Astrocyte (in vitro differentiated cells and primary cell): ENCODE data around the gene KIF24. TPM values are rescaled to one million over a fixed set of nuclear protein-coding genes. Genes with fewer than 3 reads are reported as not detected.

Experiments used
- DNase-seq: peaks from one replicate; pipeline ENCODE4 v3.0.0-alpha.2; 2010; ENCODE audit warnings: low read depth
- FAIRE-seq: peaks from 2 replicates; lab custom pipeline; 2011; peaks lifted over from hg19 to GRCh38; lab: Jason Lieb, UNC
- H2AFZ ChIP-seq: 2 replicates; pipeline ENCODE4 v1.6.0; 2012; ENCODE audit warnings: low read depth, low read length, inconsistent platforms
- H3K27ac ChIP-seq: 2 replicates; pipeline ENCODE4 v1.5.1; 2011; ENCODE audit warnings: low read depth, low read length, inconsistent platforms
- H3K27me3 ChIP-seq: 2 replicates; pipeline ENCODE4 v1.6.0; 2011; ENCODE audit warnings: low read length, inconsistent platforms; ENCODE audit not compliant: insufficient read depth
- H3K36me3 ChIP-seq: 2 replicates; pipeline ENCODE4 v1.5.1; 2011; ENCODE audit warnings: low read length, inconsistent platforms; ENCODE audit not compliant: insufficient read depth
- H3K4me1 ChIP-seq: 2 replicates; pipeline ENCODE4 v1.5.1; 2011; ENCODE audit warnings: low read length, inconsistent platforms; ENCODE audit not compliant: insufficient read depth
- H3K4me2 ChIP-seq: 2 replicates; pipeline ENCODE4 v1.6.0; 2012; ENCODE audit warnings: low read length, inconsistent platforms
- H3K4me3 ChIP-seq: 2 replicates; pipeline ENCODE4 v1.5.1; 2011; ENCODE audit warnings: low read depth, mild to moderate bottlenecking, low read length, inconsistent platforms; ENCODE audit not compliant: insufficient read depth
- H3K79me2 ChIP-seq: 2 replicates; pipeline ENCODE4 v1.6.0; 2012; ENCODE audit warnings: mild to moderate bottlenecking, low read length, inconsistent platforms; ENCODE audit not compliant: insufficient read depth
- H3K9ac ChIP-seq: 2 replicates; pipeline ENCODE4 v1.6.0; 2012; ENCODE audit warnings: mild to moderate bottlenecking, low read length, inconsistent platforms
- H3K9me3 ChIP-seq: 2 replicates; pipeline ENCODE4 v1.5.1; 2012; ENCODE audit warnings: low read depth, mild to moderate bottlenecking, low read length, inconsistent platforms; ENCODE audit not compliant: insufficient read depth
- H4K20me1 ChIP-seq: 2 replicates; pipeline ENCODE4 v1.6.0; 2012; ENCODE audit warnings: low read length, inconsistent platforms; ENCODE audit not compliant: insufficient read depth
- H3K27ac Mint-ChIP-seq: one replicate; pipeline ENCODE4 v1.8.0; 2021; ENCODE audit warnings: mild to moderate bottlenecking, mixed read lengths; ENCODE audit not compliant: unreplicated experiment
- H3K27me3 Mint-ChIP-seq: one replicate; pipeline ENCODE4 v1.8.0; 2021; ENCODE audit warnings: low read depth, mixed read lengths; ENCODE audit not compliant: unreplicated experiment
- H3K36me3 Mint-ChIP-seq: one replicate; pipeline ENCODE4 v1.8.0; 2021; ENCODE audit warnings: low read depth, mixed read lengths; ENCODE audit not compliant: unreplicated experiment
- H3K4me1 Mint-ChIP-seq: one replicate; pipeline ENCODE4 v1.8.0; 2021; ENCODE audit warnings: low read depth, mixed read lengths; ENCODE audit not compliant: unreplicated experiment
- H3K4me3 Mint-ChIP-seq: one replicate; pipeline ENCODE4 v1.8.0; 2021; ENCODE audit warnings: mild to moderate bottlenecking, moderate library complexity, mixed read lengths; ENCODE audit not compliant: unreplicated experiment
- H3K9me3 Mint-ChIP-seq: one replicate; pipeline ENCODE4 v1.8.0; 2021; ENCODE audit warnings: mild to moderate bottlenecking, mixed read lengths; ENCODE audit not compliant: unreplicated experiment
- CTCF ChIP-seq: IDR thresholded peaks from 2 replicates; pipeline ENCODE4 v1.5.1; 2011; ENCODE audit warnings: low read depth, mild to moderate bottlenecking, inconsistent platforms, low read length, moderate library complexity; ENCODE audit not compliant: insufficient read depth
- EZH2 ChIP-seq: IDR thresholded peaks from 2 replicates; pipeline ENCODE4 v1.6.1; 2012; ENCODE audit warnings: mild to moderate bottlenecking, low read length, inconsistent platforms; ENCODE audit not compliant: insufficient read depth
- total RNA-seq: library from RNA; stranded (reverse); gene quantifications from 2 replicates; pipeline ENCODE4 v1.2.1, GENCODE V29; 2021

The KIF24 gene
- total RNA-seq, 1 donor from 2014 or later, result 0.86 TPM

GRCh38 chr9:34333836-34334235 lies 4.8 kb upstream of the KIF24 start:
- H3K36me3 ChIP-seq, result peaks cover 5% of the 10 kb centered on the region
- H3K27me3 Mint-ChIP-seq, result no peaks in the 10 kb centered on the region

GRCh38 chr9:34332076-34332964 lies 3.3 kb upstream of the KIF24 start:
- no peak overlapping the region for H2AFZ ChIP-seq
- no peaks in the 10 kb centered on the region for H3K27me3 ChIP-seq
- no peak overlapping the region for H3K4me3 ChIP-seq
- no peak overlapping the region for H3K27ac ChIP-seq
- Mint-ChIP-seq H3K4me3 (peak overlapping the region; percentile 60), H3K4me1 (peaks cover 18% of the 10 kb centered on the region), H3K27ac (no peak overlapping the region), H3K36me3 (peaks cover 5% of the 10 kb centered on the region), H3K27me3 (no peaks in the 10 kb centered on the region), H3K9me3 (no peaks in the 10 kb centered on the region)
- H4K20me1 ChIP-seq, result peaks cover 39% of the 10 kb centered on the region
- H3K4me2 ChIP-seq, result no peak overlapping the region
- H3K79me2 ChIP-seq, result peaks cover 57% of the 10 kb centered on the region
- H3K9ac ChIP-seq, result peak overlapping the region; percentile 1
- TF ChIP-seq EZH2, result no peak
- peak; percentile 59 for TF ChIP-seq CTCF
- DNase-seq, result peak; percentile 24
- H3K4me1 ChIP-seq, result peaks cover 8% of the 10 kb centered on the region
- no peaks in the 10 kb centered on the region for H3K36me3 ChIP-seq
- H3K9me3 ChIP-seq, result no peaks in the 10 kb centered on the region
- FAIRE-seq, result peak; percentile 26

More at GRCh38 chr9:34333836-34334235, 4.8 kb upstream of the KIF24 start:
- Histone ChIP-seq H2AFZ (no peak overlapping the region), H3K27me3 (no peaks in the 10 kb centered on the region), H3K79me2 (peaks cover 48% of the 10 kb centered on the region), H3K4me2 (no peak overlapping the region), H3K27ac (no peak overlapping the region), H3K4me3 (no peak overlapping the region), H3K4me1 (no peaks in the 10 kb centered on the region), H4K20me1 (peaks cover 49% of the 10 kb centered on the region), H3K9ac (no peak overlapping the region), H3K9me3 (no peaks in the 10 kb centered on the region)
- Mint-ChIP-seq H3K4me3 (no peak overlapping the region), H3K36me3 (peaks cover 7% of the 10 kb centered on the region), H3K9me3 (no peaks in the 10 kb centered on the region), H3K4me1 (peaks cover 16% of the 10 kb centered on the region), H3K27ac (no peak overlapping the region)
- no peak for TF ChIP-seq CTCF
- DNase-seq (no peak), FAIRE-seq (no peak)

- peaks cover 8% of the 10 kb centered on the region for H3K4me1 ChIP-seq
- no peaks in the 10 kb centered on the region for H3K36me3 ChIP-seq
- no peaks in the 10 kb centered on the region for H3K27me3 ChIP-seq
- H3K4me3 Mint-ChIP-seq, result peak overlapping the region; percentile 71
- DNase-seq, result no peak
- H3K9me3 Mint-ChIP-seq, result no peaks in the 10 kb centered on the region
- H3K27me3 Mint-ChIP-seq, result no peaks in the 10 kb centered on the region
- H3K4me2 ChIP-seq, result no peak overlapping the region
- H3K27ac Mint-ChIP-seq, result no peak overlapping the region
- no peak for FAIRE-seq
- H4K20me1 ChIP-seq, result peaks cover 36% of the 10 kb centered on the region
- no peaks in the 10 kb centered on the region for H3K9me3 ChIP-seq
- H3K27ac ChIP-seq, result no peak overlapping the region
- H2AFZ ChIP-seq, result no peak overlapping the region
- H3K4me1 Mint-ChIP-seq, result peaks cover 18% of the 10 kb centered on the region
- H3K9ac ChIP-seq, result no peak overlapping the region
- peaks cover 3% of the 10 kb centered on the region for H3K36me3 Mint-ChIP-seq
- H3K79me2 ChIP-seq, result peaks cover 57% of the 10 kb centered on the region
- H3K4me3 ChIP-seq, result no peak overlapping the region
- TF ChIP-seq EZH2, result no peak
- no peak for TF ChIP-seq CTCF
These were observed 2.1 kb upstream of the KIF24 start for GRCh38 chr9:34331196-34331595.
